ENCODE results near the gene CASQ1.

The CASQ1 gene

GRCh38 chr1:160221089-160221488 is 30.7 kb downstream of the CASQ1 start:
- Histone ChIP-seq H3K27ac (ENCODE audit: low read depth, low read length) (no peak overlapping the region), H3K79me2 (ENCODE audit: insufficient read depth, low read length) (no peaks in the 10 kb centered on the region), H4K20me1 (ENCODE audit: low read depth, low read length) (no peaks in the 10 kb centered on the region), H3K4me2 (ENCODE audit: low read depth, low read length, poor library complexity, severe bottlenecking) (no peak overlapping the region), H2AFZ (ENCODE audit: low read depth, low read length, severe bottlenecking) (no peak overlapping the region), H3K9me2 (replicated peaks; ENCODE audit: insufficient read depth, low read length) (no peaks in the 10 kb centered on the region), H3K27me3 (ENCODE audit: low read length) (no peaks in the 10 kb centered on the region), H3K9me3 (ENCODE audit: insufficient read depth, low read length) (no peaks in the 10 kb centered on the region), H3K4me3 (ENCODE audit: insufficient read depth, low read length, poor library complexity, severe bottlenecking) (no peak overlapping the region), H3K9ac (ENCODE audit: low read length) (no peak overlapping the region), H3F3A (ENCODE audit: insufficient read depth) (no peaks in the 10 kb centered on the region), H3K36me3 (ENCODE audit: low read length) (peaks cover 5% of the 10 kb centered on the region; the same call in 1 of the 2 replicates)
- TF ChIP-seq, protein P1, sequence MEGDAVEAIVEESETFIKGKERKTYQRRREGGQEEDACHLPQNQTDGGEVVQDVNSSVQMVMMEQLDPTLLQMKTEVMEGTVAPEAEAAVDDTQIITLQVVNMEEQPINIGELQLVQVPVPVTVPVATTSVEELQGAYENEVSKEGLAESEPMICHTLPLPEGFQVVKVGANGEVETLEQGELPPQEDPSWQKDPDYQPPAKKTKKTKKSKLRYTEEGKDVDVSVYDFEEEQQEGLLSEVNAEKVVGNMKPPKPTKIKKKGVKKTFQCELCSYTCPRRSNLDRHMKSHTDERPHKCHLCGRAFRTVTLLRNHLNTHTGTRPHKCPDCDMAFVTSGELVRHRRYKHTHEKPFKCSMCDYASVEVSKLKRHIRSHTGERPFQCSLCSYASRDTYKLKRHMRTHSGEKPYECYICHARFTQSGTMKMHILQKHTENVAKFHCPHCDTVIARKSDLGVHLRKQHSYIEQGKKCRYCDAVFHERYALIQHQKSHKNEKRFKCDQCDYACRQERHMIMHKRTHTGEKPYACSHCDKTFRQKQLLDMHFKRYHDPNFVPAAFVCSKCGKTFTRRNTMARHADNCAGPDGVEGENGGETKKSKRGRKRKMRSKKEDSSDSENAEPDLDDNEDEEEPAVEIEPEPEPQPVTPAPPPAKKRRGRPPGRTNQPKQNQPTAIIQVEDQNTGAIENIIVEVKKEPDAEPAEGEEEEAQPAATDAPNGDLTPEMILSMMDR (IDR thresholded peaks at IDR 0.05; ENCODE audit: insufficient read depth, low read length, poor library complexity, severe bottlenecking), result no peak
- TF ChIP-seq EZH2phosphoT487 (conservative IDR thresholded peaks at IDR 0.05; ENCODE audit: low read length), result no peak

- Histone ChIP-seq H3K27me3 (ENCODE audit: low read length) (no peaks in the 10 kb centered on the region), H3F3A (ENCODE audit: insufficient read depth) (no peaks in the 10 kb centered on the region), H4K20me1 (ENCODE audit: low read depth, low read length) (no peaks in the 10 kb centered on the region), H3K27ac (ENCODE audit: low read depth, low read length) (no peak overlapping the region), H3K9ac (ENCODE audit: low read length) (no peak overlapping the region), H3K4me2 (ENCODE audit: low read depth, low read length, poor library complexity, severe bottlenecking) (no peak overlapping the region), H3K36me3 (ENCODE audit: low read length) (peaks cover 5% of the 10 kb centered on the region; the same call in 1 of the 2 replicates), H3K79me2 (ENCODE audit: insufficient read depth, low read length) (no peaks in the 10 kb centered on the region), H3K9me2 (replicated peaks; ENCODE audit: insufficient read depth, low read length) (no peaks in the 10 kb centered on the region), H3K9me3 (ENCODE audit: insufficient read depth, low read length) (no peaks in the 10 kb centered on the region), H2AFZ (ENCODE audit: low read depth, low read length, severe bottlenecking) (no peak overlapping the region), H3K4me3 (ENCODE audit: insufficient read depth, low read length, poor library complexity, severe bottlenecking) (no peak overlapping the region)
- TF ChIP-seq, protein P1 (IDR thresholded peaks at IDR 0.05; ENCODE audit: insufficient read depth, low read length, poor library complexity, severe bottlenecking), result no peak
- TF ChIP-seq EZH2phosphoT487 (conservative IDR thresholded peaks at IDR 0.05; ENCODE audit: low read length), result no peak
Observed at GRCh38 chr1:160222546-160222945, 32.2 kb downstream of the CASQ1 start.

DNA sequence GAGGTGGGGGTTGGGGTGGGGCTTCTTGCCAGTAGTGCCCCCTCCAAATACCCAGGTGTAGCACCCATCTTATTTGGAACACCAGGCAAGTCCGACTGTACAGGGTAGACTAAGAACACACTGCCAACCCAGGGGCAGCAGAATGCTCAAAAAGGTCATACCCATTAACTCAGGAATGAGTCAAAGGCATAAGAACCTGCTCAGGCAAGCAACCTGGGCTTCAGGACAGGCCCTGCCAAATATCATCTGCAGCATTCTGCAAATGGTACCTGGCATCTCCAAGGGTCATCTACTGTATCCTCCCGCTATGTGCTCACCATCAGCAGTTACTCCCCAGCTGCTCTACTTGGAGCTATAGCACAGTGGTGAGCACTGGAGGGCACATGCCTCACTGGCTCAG is 34.2 kb downstream of the CASQ1 start:
- Histone ChIP-seq H3K4me2 (ENCODE audit: low read depth, low read length, poor library complexity, severe bottlenecking) (no peak overlapping the region), H3K4me3 (ENCODE audit: insufficient read depth, low read length, poor library complexity, severe bottlenecking) (no peak overlapping the region), H3K27ac (ENCODE audit: low read depth, low read length) (no peak overlapping the region), H4K20me1 (ENCODE audit: low read depth, low read length) (no peaks in the 10 kb centered on the region), H3K9me3 (ENCODE audit: insufficient read depth, low read length) (no peaks in the 10 kb centered on the region), H3K27me3 (ENCODE audit: low read length) (no peaks in the 10 kb centered on the region), H3K9me2 (replicated peaks; ENCODE audit: insufficient read depth, low read length) (no peaks in the 10 kb centered on the region), H2AFZ (ENCODE audit: low read depth, low read length, severe bottlenecking) (no peak overlapping the region), H3K79me2 (ENCODE audit: insufficient read depth, low read length) (no peaks in the 10 kb centered on the region), H3K9ac (ENCODE audit: low read length) (no peak overlapping the region), H3F3A (ENCODE audit: insufficient read depth) (no peaks in the 10 kb centered on the region), H3K36me3 (ENCODE audit: low read length) (peaks cover 11% of the 10 kb centered on the region; the same call in 1 of the 2 replicates)
- TF ChIP-seq, protein P1 (IDR thresholded peaks at IDR 0.05; ENCODE audit: insufficient read depth, low read length, poor library complexity, severe bottlenecking), result no peak
- TF ChIP-seq EZH2phosphoT487 (conservative IDR thresholded peaks at IDR 0.05; ENCODE audit: low read length), result no peak
